GM23338 (cell line): Measurements from ENCODE around the gene WNT4. TPM values are rescaled to one million over a fixed set of nuclear protein-coding genes. Genes with fewer than 3 reads are reported as not detected.

ENCODE experiments used
- ATAC-seq: fragments of 200-7000 bp; cut with Tn5 transposase; 3 replicates; pipeline ENCODE4 v1.9.1; 2020
- DNase-seq: peaks from one replicate; pipeline ENCODE4 v3.0.0-alpha.2; 2015; ENCODE audit warnings: low spot score
- H2AFZ ChIP-seq: fragments of 200-600 bp; sonication (generic); 2 replicates; pipeline ENCODE4 v1.8.0; 2016; ENCODE audit warnings: antibody characterized with exemption, mild to moderate bottlenecking, moderate library complexity
- H3F3A ChIP-seq: fragments of 200-600 bp; sonication (generic); replicated peaks from 2 replicates; pipeline ENCODE4 v1.8.0; 2017; ENCODE audit warnings: antibody characterized with exemption, mixed run types, low read depth
- H3K27ac ChIP-seq: fragments of 200-600 bp; sonication (generic); 2 replicates; pipeline ENCODE4 v1.6.1; 2016; ENCODE audit warnings: low read depth
- H3K27me3 ChIP-seq: fragments of 200-600 bp; sonication (generic); 2 replicates; pipeline ENCODE4 v1.8.0; 2016; ENCODE audit warnings: mild to moderate bottlenecking, mixed run types, moderate library complexity; ENCODE audit not compliant: insufficient read depth
- H3K36me3 ChIP-seq: fragments of 200-600 bp; sonication (generic); 2 replicates; pipeline ENCODE4 v1.8.0; 2016; ENCODE audit warnings: mild to moderate bottlenecking; ENCODE audit not compliant: insufficient read depth
- H3K4me1 ChIP-seq: fragments of 200-600 bp; sonication (generic); 2 replicates; pipeline ENCODE4 v1.8.0; 2016; ENCODE audit warnings: mild to moderate bottlenecking, moderate library complexity; ENCODE audit not compliant: insufficient read depth
- H3K4me2 ChIP-seq: fragments of 200-600 bp; sonication (generic); 2 replicates; pipeline ENCODE4 v1.7.1; 2017; ENCODE audit warnings: mixed run types
- H3K4me3 ChIP-seq: fragments of 200-600 bp; sonication (generic); 2 replicates; pipeline ENCODE4 v1.6.1; 2016; ENCODE audit warnings: mixed run types
- H3K79me2 ChIP-seq: fragments of 200-600 bp; sonication (generic); replicated peaks from 2 replicates; pipeline ENCODE4 v1.8.0; 2017; ENCODE audit warnings: mild to moderate bottlenecking; ENCODE audit not compliant: insufficient read depth
- H3K9me2 ChIP-seq: fragments of 200-600 bp; sonication (generic); 2 replicates; pipeline ENCODE4 v1.8.0; 2017; ENCODE audit not compliant: insufficient read depth
- H4K20me1 ChIP-seq: fragments of 200-600 bp; sonication (generic); replicated peaks from 2 replicates; pipeline ENCODE4 v1.8.0; 2017; ENCODE audit warnings: mild to moderate bottlenecking; ENCODE audit not compliant: insufficient read depth
- H3K27ac Mint-ChIP-seq: 2 replicates; pipeline ENCODE4 v1.8.0; 2020; ENCODE audit warnings: inconsistent platforms, mild to moderate bottlenecking, moderate library complexity, mixed read lengths
- H3K27me3 Mint-ChIP-seq: 3 replicates; pipeline ENCODE4 v1.8.0; 2022; ENCODE audit warnings: low read depth, mild to moderate bottlenecking, moderate library complexity, mixed read lengths, inconsistent platforms; ENCODE audit not compliant: insufficient read depth, poor library complexity
- H3K36me3 Mint-ChIP-seq: 3 replicates; pipeline ENCODE4 v1.8.0; 2021; ENCODE audit warnings: low read depth, mild to moderate bottlenecking, inconsistent platforms, moderate library complexity, mixed read lengths
- H3K4me1 Mint-ChIP-seq: 3 replicates; pipeline ENCODE4 v1.8.0; 2020; ENCODE audit warnings: mild to moderate bottlenecking, inconsistent platforms, mixed read lengths
- H3K4me3 Mint-ChIP-seq: 3 replicates; pipeline ENCODE4 v1.8.0; 2021; ENCODE audit warnings: moderate library complexity, mild to moderate bottlenecking, inconsistent platforms, mixed read lengths
- H3K9me3 Mint-ChIP-seq: 3 replicates; pipeline ENCODE4 v1.8.0; 2020; ENCODE audit warnings: moderate library complexity, mild to moderate bottlenecking, inconsistent platforms, mixed read lengths
- CREB1 ChIP-seq: fragments of 250-450 bp; sonication (Bioruptor Pico); IDR thresholded peaks from 2 replicates; pipeline ENCODE4 v1.5.0; 2020; ENCODE audit warnings: low read depth, mild to moderate bottlenecking, moderate library complexity
- CTCF ChIP-seq, 2 experiments: fragments of 200-600 bp in 1 of 2; sonication (generic) in 1 of 2; conservative IDR thresholded peaks; 2 replicates each; pipeline versions ENCODE4 v1.5.1 to v1.6.1; 2016 to 2017; ENCODE audit warnings: antibody characterized with exemption in 2 of 2, low read depth in 2 of 2, mild to moderate bottlenecking in 2 of 2, moderate library complexity in 1 of 2
- ETS1 ChIP-seq: IDR thresholded peaks from 2 replicates; pipeline ENCODE4 v1.6.1; 2016; ENCODE audit warnings: antibody characterized with exemption
- EZH2 ChIP-seq: fragments of 200-600 bp; sonication (generic); IDR thresholded peaks from one replicate; pipeline ENCODE4 v1.8.0; 2017; ENCODE audit warnings: antibody characterized with exemption, mild to moderate bottlenecking, low read depth; ENCODE audit not compliant: unreplicated experiment
- EZH2phosphoT487 ChIP-seq: fragments of 200-600 bp; sonication (generic); IDR thresholded peaks from one replicate; pipeline ENCODE4 v1.8.1; 2018; ENCODE audit warnings: antibody characterized with exemption; ENCODE audit not compliant: unreplicated experiment
- JUNB ChIP-seq: IDR thresholded peaks from one replicate; pipeline ENCODE4 v1.6.1; 2016; ENCODE audit warnings: antibody characterized with exemption; ENCODE audit not compliant: unreplicated experiment
- NANOG ChIP-seq: IDR thresholded peaks from 2 replicates; pipeline ENCODE4 v1.6.1; 2016; ENCODE audit warnings: antibody characterized with exemption, borderline replicate concordance
- REST ChIP-seq: IDR thresholded peaks from one replicate; pipeline ENCODE4 v1.6.1; 2018; ENCODE audit warnings: antibody characterized with exemption; ENCODE audit not compliant: unreplicated experiment
- ZNF114 ChIP-seq: fragments of 250-450 bp; sonication (Bioruptor Pico); IDR thresholded peaks from 2 replicates; pipeline ENCODE4 v1.5.0; 2020; ENCODE audit warnings: mild to moderate bottlenecking, moderate library complexity
- ZNF331 ChIP-seq: fragments of 250-450 bp; sonication (Bioruptor Pico); IDR thresholded peaks from 2 replicates; pipeline ENCODE4 v1.5.0; 2020; ENCODE audit warnings: low read depth, mild to moderate bottlenecking, moderate library complexity
- polyA plus RNA-seq: library from polyadenylated mRNA; unstranded; fragments of >200 nt; fragmentation: Nextera tagmentation; extraction: Ambion mirVana; gene quantifications from 2 replicates; pipeline ENCODE4 v1.2.1, GENCODE V29; 2016
- total RNA-seq: library from RNA; depleted of rRNA; stranded (reverse); fragments of >200 nt; shearing (Covaris generic); gene quantifications from 2 replicates; pipeline ENCODE4 v1.2.3, GENCODE V29; 2014

WNT4 gene
- total and polyA plus RNA-seq, 2 experiments from 2014 or later: 0.59 to 0.79 TPM

- no peak for ATAC-seq
- H3K4me3 Mint-ChIP-seq: no peak overlapping the region
- peaks cover 36% of the 10 kb centered on the region for H4K20me1 ChIP-seq
- no peaks in the 10 kb centered on the region for H3K27me3 ChIP-seq
- no peaks in the 10 kb centered on the region for H3K9me3 Mint-ChIP-seq
- H3F3A ChIP-seq: no peaks in the 10 kb centered on the region; the same call in 1 of the 2 replicates
- H3K4me1 Mint-ChIP-seq: peaks cover 42% of the 10 kb centered on the region
- H3K4me2 ChIP-seq: no peak overlapping the region
- TF ChIP-seq ZNF331 (CRISPR knock-in tag): no peak
- TF ChIP-seq EZH2: no peak
- TF ChIP-seq NANOG: no peak
- no peak for TF ChIP-seq CREB1
- TF ChIP-seq CTCF (conservative IDR thresholded peaks at IDR 0.05; ENCODE audit: low read depth in 2 of 2): no peak
- TF ChIP-seq ETS1: no peak
- no peak for TF ChIP-seq EZH2phosphoT487
- TF ChIP-seq ZNF114 (CRISPR knock-in tag): no peak
- no peak for TF ChIP-seq JUNB
- no peak for TF ChIP-seq REST
- no peak overlapping the region for H3K4me3 ChIP-seq
- DNase-seq: no peak
- H3K27me3 Mint-ChIP-seq: peaks cover 10% of the 10 kb centered on the region
- H3K27ac Mint-ChIP-seq: no peak overlapping the region
- H3K79me2 ChIP-seq: peaks cover 100% of the 10 kb centered on the region
- H3K4me1 ChIP-seq: peaks cover 43% of the 10 kb centered on the region
- H3K27ac ChIP-seq: no peak overlapping the region
- H3K36me3 Mint-ChIP-seq: peaks cover 19% of the 10 kb centered on the region
- peaks cover 3% of the 10 kb centered on the region; the same call in 1 of the 2 replicates for H3K9me2 ChIP-seq
- H3K36me3 ChIP-seq: peaks cover 3% of the 10 kb centered on the region; the same call in 1 of the 2 replicates
- H2AFZ ChIP-seq: no peak overlapping the region
Observed at GRCh38 chr1:22076346-22076745, 66.6 kb downstream of the WNT4 start.
